Thyroid gland (tissue), 4 donors: ENCODE data around the gene CARD11. TPM values are rescaled to one million over a fixed set of nuclear protein-coding genes. Genes with fewer than 3 reads are reported as not detected.

Experiments
- DNase-seq, 2 donors: peaks; one replicate each; pipeline ENCODE4 v3.0.0-alpha.2; 2019
- H3K27ac ChIP-seq, 3 donors: fragments of 200-600 bp; sonication (generic); 1 replicate in 2 of 3; 2 replicates in 1 of 3; pipeline ENCODE4 v1.5.1; 2016 to 2019; ENCODE audit warnings: mild to moderate bottlenecking in 1 of 3, moderate library complexity in 1 of 3
- H3K27me3 ChIP-seq: fragments of 200-600 bp; sonication (generic); one replicate; pipeline ENCODE4 v1.5.1; 2019
- H3K36me3 ChIP-seq, 2 donors: fragments of 200-600 bp; sonication (generic); one replicate each; pipeline ENCODE4 v1.5.1; 2016 to 2019
- H3K4me1 ChIP-seq, 2 donors: fragments of 200-600 bp; sonication (generic); one replicate each; pipeline ENCODE4 v1.5.1; 2017 to 2019
- H3K4me3 ChIP-seq, 3 donors: fragments of 200-600 bp; sonication (generic); replicated peaks in 1 of 3; 1 replicate in 2 of 3; 2 replicates in 1 of 3; pipeline ENCODE4 v1.5.1; 2016; ENCODE audit warnings: mild to moderate bottlenecking in 1 of 3
- H3K9me3 ChIP-seq: fragments of 200-600 bp; sonication (generic); one replicate; pipeline ENCODE4 v1.5.1; 2017
- POLR2A ChIP-seq, 2 donors: fragments of 450-650 bp; IDR thresholded peaks; one replicate each; pipeline ENCODE4 v1.6.1; 2017; ENCODE audit warnings: antibody characterized with exemption in 2 of 2, mild to moderate bottlenecking in 2 of 2, moderate library complexity in 1 of 2
- WGBS, 2 donors: methylation state at CpG; one replicate each; pipeline ENCODE4 v1.1.5; 2017; 5-methylcytosine and 5-hydroxymethylcytosine counted together
- intact Hi-C: fragments of 100-400 bp; cut with DNase I; formaldehyde crosslinking; loops from one replicate; pipeline ENCODE4 v1.15.1; 2023
- total RNA-seq, 4 donors: library from RNA; depleted of rRNA; stranded (reverse); fragments of >200 nt; gene quantifications; one replicate each; pipeline ENCODE4 v1.2.3, GENCODE V29; 2016
- TF ChIP-seq, protein P1 (sequence below), 6 experiments: fragments of 200-600 bp in 3 of 6; fragments of 450-650 bp in 3 of 6; sonication (generic) in 3 of 6; IDR thresholded peaks; one replicate each; pipeline ENCODE4 v1.5.1; 2016 to 2019; ENCODE audit warnings: antibody characterized with exemption in 6 of 6, mild to moderate bottlenecking in 2 of 6, inconsistent platforms in 1 of 6, moderate library complexity in 1 of 6

CARD11 gene
- total RNA-seq, 4 donors from 2014 or later = 0.45 to 7.7 (median 1.9) TPM

- no peak for DNase-seq
- intact Hi-C loops = no loop called here
- Histone ChIP-seq H3K9me3 (no peaks in the 10 kb centered on the region), H3K36me3 (no peaks in the 10 kb centered on the region), H3K4me1 (peaks cover 0 to 10% of the 10 kb centered on the region in 2 donors), H3K27ac (no peak overlapping the region), H3K4me3 (no peak overlapping the region), H3K27me3 (no peaks in the 10 kb centered on the region)
- 89 to 97% methylated on average over 10 of the region's 10 CpGs for WGBS, 2 donors
- TF ChIP-seq, protein P1, sequence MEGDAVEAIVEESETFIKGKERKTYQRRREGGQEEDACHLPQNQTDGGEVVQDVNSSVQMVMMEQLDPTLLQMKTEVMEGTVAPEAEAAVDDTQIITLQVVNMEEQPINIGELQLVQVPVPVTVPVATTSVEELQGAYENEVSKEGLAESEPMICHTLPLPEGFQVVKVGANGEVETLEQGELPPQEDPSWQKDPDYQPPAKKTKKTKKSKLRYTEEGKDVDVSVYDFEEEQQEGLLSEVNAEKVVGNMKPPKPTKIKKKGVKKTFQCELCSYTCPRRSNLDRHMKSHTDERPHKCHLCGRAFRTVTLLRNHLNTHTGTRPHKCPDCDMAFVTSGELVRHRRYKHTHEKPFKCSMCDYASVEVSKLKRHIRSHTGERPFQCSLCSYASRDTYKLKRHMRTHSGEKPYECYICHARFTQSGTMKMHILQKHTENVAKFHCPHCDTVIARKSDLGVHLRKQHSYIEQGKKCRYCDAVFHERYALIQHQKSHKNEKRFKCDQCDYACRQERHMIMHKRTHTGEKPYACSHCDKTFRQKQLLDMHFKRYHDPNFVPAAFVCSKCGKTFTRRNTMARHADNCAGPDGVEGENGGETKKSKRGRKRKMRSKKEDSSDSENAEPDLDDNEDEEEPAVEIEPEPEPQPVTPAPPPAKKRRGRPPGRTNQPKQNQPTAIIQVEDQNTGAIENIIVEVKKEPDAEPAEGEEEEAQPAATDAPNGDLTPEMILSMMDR (IDR thresholded peaks at IDR 0.05) = no peak
- no peak for TF ChIP-seq POLR2A (IDR thresholded peaks at IDR 0.05)
Measured at GRCh38 chr7:2872296-2872874, 171.3 kb downstream of the CARD11 start.

DNA sequence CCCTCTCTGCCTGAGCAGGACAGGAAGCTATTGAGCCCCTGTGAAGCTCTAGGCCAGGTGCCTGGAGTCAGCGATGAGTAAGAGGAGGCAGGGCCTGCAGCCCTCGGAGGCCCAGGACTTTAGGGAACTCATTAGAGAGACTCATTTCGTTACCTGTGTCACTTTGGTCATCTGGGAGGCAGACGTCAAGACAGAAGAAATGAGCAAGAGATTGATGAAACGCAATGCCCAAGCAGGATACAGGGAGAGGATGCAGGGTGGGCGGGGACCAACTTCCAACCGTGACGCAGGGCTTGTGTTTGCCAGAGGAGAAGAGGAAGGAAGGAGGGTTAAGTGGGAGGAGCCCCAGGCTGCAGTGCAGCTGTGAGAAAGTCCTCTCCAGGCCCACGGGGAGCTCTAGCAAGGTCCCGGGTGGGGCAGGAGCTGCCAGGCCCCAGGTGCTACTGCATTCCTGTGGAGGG is 173.2 kb downstream of the CARD11 start:
- Histone ChIP-seq H3K4me1 (peaks cover 0 to 10% of the 10 kb centered on the region in 2 donors), H3K27ac (no peak overlapping the region), H3K27me3 (no peaks in the 10 kb centered on the region), H3K36me3 (no peaks in the 10 kb centered on the region), H3K4me3 (no peak overlapping the region), H3K9me3 (no peaks in the 10 kb centered on the region)
- TF ChIP-seq, protein P1 (IDR thresholded peaks at IDR 0.05) = no peak
- TF ChIP-seq POLR2A (IDR thresholded peaks at IDR 0.05) = no peak
- intact Hi-C loops = no loop called here
- peak; percentile 40 to 47 for DNase-seq
- WGBS, 2 donors = 21 to 25% methylated on average over 10 of the region's 10 CpGs

GRCh38 chr7:2869981-2870380 is 173.7 kb downstream of the CARD11 start:
- Histone ChIP-seq H3K27me3 (no peaks in the 10 kb centered on the region), H3K36me3 (no peaks in the 10 kb centered on the region), H3K27ac (no peak overlapping the region), H3K4me3 (no peak overlapping the region), H3K4me1 (peaks cover 0 to 10% of the 10 kb centered on the region in 2 donors), H3K9me3 (no peaks in the 10 kb centered on the region)
- 84 to 87% methylated on average over 11 to 14 of the region's 15 CpGs for WGBS, 2 donors
- intact Hi-C loops = loop anchor here (10.0 kb wide), 1 partner anchor 285 kb away; no protein-coding TSS in a partner anchor
- no peak for TF ChIP-seq POLR2A (IDR thresholded peaks at IDR 0.05)
- TF ChIP-seq, protein P1 (IDR thresholded peaks at IDR 0.05) = no peak
- DNase-seq = no peak

DNA sequence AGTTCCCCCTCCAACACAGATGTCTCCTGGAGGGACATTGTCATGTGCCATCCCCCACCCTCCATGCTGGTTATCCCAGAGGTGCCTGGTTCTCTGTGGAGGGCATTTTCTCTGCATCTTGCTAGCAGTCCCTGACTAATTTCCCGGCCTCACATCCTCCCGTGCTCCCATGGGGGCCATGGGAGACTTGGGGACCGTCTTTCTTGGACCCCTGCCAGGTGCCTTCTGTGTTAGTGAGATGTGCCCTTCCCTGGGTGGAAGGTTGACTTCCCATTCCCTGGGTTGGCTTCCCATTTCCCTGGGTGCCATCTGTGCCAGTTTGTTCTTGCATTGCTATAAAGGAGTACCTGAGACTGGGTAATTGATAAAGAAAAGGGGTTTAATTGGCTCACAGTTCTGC is 177.1 kb downstream of the CARD11 start:
- Histone ChIP-seq H3K27me3 (no peaks in the 10 kb centered on the region), H3K27ac (no peak overlapping the region), H3K36me3 (no peaks in the 10 kb centered on the region), H3K4me1 (peaks cover 0 to 20% of the 10 kb centered on the region in 2 donors), H3K4me3 (no peak overlapping the region), H3K9me3 (no peaks in the 10 kb centered on the region)
- 64% methylated on average over 3 of the region's 3 CpGs for WGBS, 2 donors
- no peak for DNase-seq
- intact Hi-C loops = loop anchor here (10.0 kb wide), 1 partner anchor 288 kb away; no protein-coding TSS in a partner anchor
- TF ChIP-seq POLR2A (IDR thresholded peaks at IDR 0.05) = no peak
- TF ChIP-seq, protein P1 (IDR thresholded peaks at IDR 0.05) = no peak

DNA sequence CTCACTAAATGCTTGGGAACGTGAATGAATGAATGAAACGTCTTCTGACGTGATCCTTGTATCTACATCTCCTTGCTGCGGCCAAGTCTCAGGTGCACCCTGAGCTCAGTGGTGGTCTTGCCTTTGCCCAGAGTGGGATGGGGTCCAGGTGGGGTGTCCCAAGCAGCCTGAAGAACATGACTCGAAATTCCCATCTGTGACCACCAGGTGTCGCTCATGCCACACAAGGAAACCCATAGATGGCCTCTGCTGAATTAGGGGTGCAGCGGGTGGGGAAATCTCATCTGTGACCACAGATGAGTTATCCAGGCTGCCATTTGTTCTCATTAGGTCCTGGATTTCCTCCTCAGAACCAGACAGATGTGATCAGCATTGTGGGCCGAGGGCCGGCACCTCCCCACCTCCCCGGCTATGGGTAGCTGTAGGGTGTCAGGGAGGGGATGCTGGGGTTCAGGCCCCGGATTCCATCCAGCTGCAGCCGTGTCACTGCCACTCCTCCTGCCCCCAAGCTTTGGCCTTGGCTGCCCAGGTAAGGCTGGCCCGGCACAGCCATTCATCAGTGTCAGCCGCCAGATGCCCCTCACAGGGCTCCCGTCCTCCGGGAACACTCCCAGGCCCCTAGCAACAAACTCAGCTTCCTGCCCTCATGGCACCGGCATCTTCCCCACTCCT is 178.5 kb downstream of the CARD11 start:
- 39 to 60% methylated on average over 7 to 17 of the region's 17 CpGs for WGBS, 2 donors
- no peak for TF ChIP-seq POLR2A (IDR thresholded peaks at IDR 0.05)
- TF ChIP-seq, protein P1 (IDR thresholded peaks at IDR 0.05) = peak; percentile 59 to 86 (median 84)
- Histone ChIP-seq H3K27ac (no peak overlapping the region), H3K36me3 (no peaks in the 10 kb centered on the region), H3K4me3 (no peak overlapping the region), H3K27me3 (no peaks in the 10 kb centered on the region), H3K9me3 (no peaks in the 10 kb centered on the region), H3K4me1 (peaks cover 0 to 20% of the 10 kb centered on the region in 2 donors)
- intact Hi-C loops = loop anchor here (10.0 kb wide), 1 partner anchor 290 kb away; no protein-coding TSS in a partner anchor
- DNase-seq = peak; percentile 55 to 62
